H1 (cell line): ENCODE data around the gene MED10. TPM values are rescaled to one million over a fixed set of nuclear protein-coding genes. Genes with fewer than 3 reads are reported as not detected.

ENCODE experiments used
- CTCF ChIA-PET: fragments of 300-600 bp; sonication (Branson Sonifier 250); formaldehyde crosslinking; loops from one replicate; lab custom pipeline; 2021; ENCODE audit not compliant: partially characterized antibody; lab: Charles Lee
- POLR2A ChIA-PET: fragments of 300-600 bp; sonication (Branson Sonifier 250); formaldehyde crosslinking; loops from one replicate; lab custom pipeline; 2021; ENCODE audit warnings: inconsistent platforms; ENCODE audit not compliant: partially characterized antibody; lab: Charles Lee
- DNase-seq, 2 experiments: peaks; one replicate each; pipeline versions ENCODE4 v3.0.0 to v3.0.0-alpha.2; 2010 to 2022; ENCODE audit warnings: low spot score in 2 of 2, low read depth in 1 of 2, mixed read lengths in 1 of 2
- FAIRE-seq: peaks from 2 replicates; lab custom pipeline; 2011; peaks lifted over from hg19 to GRCh38; lab: Jason Lieb, UNC
- H2AFZ ChIP-seq: 2 replicates; pipeline ENCODE4 v1.8.1; 2012; ENCODE audit warnings: low read length, inconsistent platforms
- H2AK5ac ChIP-seq: 2 replicates; pipeline ENCODE4 v1.6.1; 2013; ENCODE audit warnings: low read depth, low read length
- H2BK120ac ChIP-seq: replicated peaks from 2 replicates; pipeline ENCODE3; 2013; ENCODE audit warnings: low read depth, low read length, inconsistent platforms
- H2BK12ac ChIP-seq: 2 replicates; pipeline ENCODE4 v1.6.1; 2013; ENCODE audit warnings: low read depth, low read length
- H2BK15ac ChIP-seq: 2 replicates; pipeline ENCODE4 v1.6.1; 2013; ENCODE audit warnings: low read length
- H2BK20ac ChIP-seq: 2 replicates; pipeline ENCODE4 v1.6.1; 2013; ENCODE audit warnings: low read length
- H2BK5ac ChIP-seq: 2 replicates; pipeline ENCODE4 v1.6.1; 2013; ENCODE audit warnings: low read depth, low read length
- H3K14ac ChIP-seq: 2 replicates; pipeline ENCODE4 v1.6.1; 2013; ENCODE audit warnings: inconsistent platforms; ENCODE audit not compliant: insufficient read length
- H3K18ac ChIP-seq: 2 replicates; pipeline ENCODE4 v1.6.1; 2013; ENCODE audit warnings: low read length; ENCODE audit errors: extremely low read depth
- H3K23ac ChIP-seq: 2 replicates; pipeline ENCODE4 v1.6.1; 2013; ENCODE audit warnings: inconsistent platforms; ENCODE audit not compliant: insufficient read length
- H3K23me2 ChIP-seq: 2 replicates; pipeline ENCODE4 v1.6.1; 2013; ENCODE audit warnings: low read depth, low read length
- H3K27ac ChIP-seq: 2 replicates; pipeline ENCODE4 v1.6.1; 2011; ENCODE audit warnings: low read depth, low read length, inconsistent platforms
- H3K27me3 ChIP-seq, 4 experiments: replicated peaks in 1 of 4; 1 replicate in 1 of 4; 2 replicates in 3 of 4; pipeline versions ENCODE4 v1.6.1 to v1.8.1; 2011 to 2013; ENCODE audit warnings: low read length in 3 of 4, mild to moderate bottlenecking in 3 of 4, inconsistent platforms in 2 of 4, mixed read lengths in 2 of 4, moderate library complexity in 1 of 4; ENCODE audit not compliant: control insufficient read depth in 3 of 4, insufficient read depth in 3 of 4; ENCODE audit errors: extremely low read depth in 1 of 4
- H3K36me3 ChIP-seq, 4 experiments: 2 replicates each; pipeline versions ENCODE4 v1.6.1 to v1.8.1; 2011 to 2013; ENCODE audit warnings: mild to moderate bottlenecking in 4 of 4, low read length in 3 of 4, moderate library complexity in 2 of 4, control low read depth in 1 of 4, inconsistent platforms in 1 of 4; ENCODE audit not compliant: insufficient read depth in 4 of 4, control insufficient read depth in 2 of 4
- H3K4ac ChIP-seq: replicated peaks from 2 replicates; pipeline ENCODE3; 2013; ENCODE audit warnings: low read length, low read depth, mixed read lengths, inconsistent platforms; ENCODE audit not compliant: insufficient read length
- H3K4me1 ChIP-seq, 4 experiments: replicated peaks in 1 of 4; 1 replicate in 1 of 4; 2 replicates in 3 of 4; pipeline versions ENCODE4 v1.6.1 to v1.8.1; 2011 to 2013; ENCODE audit warnings: low read length in 3 of 4, inconsistent platforms in 2 of 4, mixed read lengths in 1 of 4; ENCODE audit not compliant: insufficient read depth in 4 of 4, control insufficient read depth in 3 of 4
- H3K4me2 ChIP-seq, 2 experiments: 2 replicates each; pipeline versions ENCODE4 v1.6.1 to v1.8.1; 2011 to 2013; ENCODE audit warnings: low read depth in 2 of 2, low read length in 2 of 2, control low read depth in 1 of 2, inconsistent platforms in 1 of 2, mild to moderate bottlenecking in 1 of 2; ENCODE audit not compliant: insufficient read depth in 1 of 2
- H3K4me3 ChIP-seq, 4 experiments: fragments of 200-600, 300-600 bp in 1 of 4; sonication (generic), shearing (Covaris generic), sonication (Bioruptor Twin) in 1 of 4; 2 replicates each; pipeline versions ENCODE4 v1.5.1 to v1.8.1; 2011 to 2016; ENCODE audit warnings: low read length in 4 of 4, low read depth in 3 of 4, control low read depth in 2 of 4, inconsistent platforms in 2 of 4, mild to moderate bottlenecking in 2 of 4, mixed read lengths in 1 of 4, moderate library complexity in 1 of 4; ENCODE audit not compliant: insufficient read depth in 2 of 4; ENCODE audit errors: extremely low read depth in 1 of 4
- H3K56ac ChIP-seq: replicated peaks from 2 replicates; pipeline ENCODE3; 2013; ENCODE audit warnings: low read depth, mild to moderate bottlenecking, mixed read lengths, low read length, inconsistent platforms; ENCODE audit not compliant: insufficient read length
- H3K79me1 ChIP-seq: 2 replicates; pipeline ENCODE4 v1.6.1; 2013; ENCODE audit warnings: low read depth, low read length, control low read depth
- H3K79me2 ChIP-seq, 2 experiments: 2 replicates each; pipeline versions ENCODE4 v1.6.1 to v1.8.1; 2012 to 2013; ENCODE audit warnings: low read length in 2 of 2, mild to moderate bottlenecking in 2 of 2, inconsistent platforms in 1 of 2; ENCODE audit not compliant: insufficient read depth in 2 of 2, control insufficient read depth in 1 of 2
- H3K9ac ChIP-seq, 4 experiments: replicated peaks in 1 of 4; 1 replicate in 1 of 4; 2 replicates in 3 of 4; pipeline versions ENCODE4 v1.6.1 to v1.8.1; 2011 to 2013; ENCODE audit warnings: low read depth in 3 of 4, low read length in 3 of 4, control low read depth in 2 of 4, mild to moderate bottlenecking in 2 of 4, moderate library complexity in 2 of 4, inconsistent platforms in 1 of 4; ENCODE audit errors: extremely low read depth in 1 of 4
- H3K9me3 ChIP-seq, 2 experiments: 2 replicates each; pipeline versions ENCODE4 v1.6.1 to v1.8.1; 2012 to 2013; ENCODE audit warnings: mild to moderate bottlenecking in 2 of 2, moderate library complexity in 2 of 2, control low read depth in 1 of 2, inconsistent platforms in 1 of 2, low read depth in 1 of 2, low read length in 1 of 2, mixed read lengths in 1 of 2; ENCODE audit not compliant: insufficient read depth in 2 of 2
- H4K20me1 ChIP-seq, 2 experiments: replicated peaks in 1 of 2; 2 replicates each; pipeline versions ENCODE3 to v1.8.1; 2011 to 2013; ENCODE audit warnings: inconsistent platforms in 2 of 2, low read length in 2 of 2, mild to moderate bottlenecking in 1 of 2; ENCODE audit not compliant: insufficient read depth in 2 of 2, control insufficient read depth in 1 of 2
- H4K5ac ChIP-seq: 2 replicates; pipeline ENCODE4 v1.6.1; 2013; ENCODE audit warnings: low read length, low read depth, mixed read lengths, inconsistent platforms; ENCODE audit not compliant: insufficient read length
- H4K8ac ChIP-seq: 2 replicates; pipeline ENCODE4 v1.8.0; 2013; ENCODE audit warnings: mild to moderate bottlenecking, moderate library complexity, low read length, inconsistent platforms; ENCODE audit not compliant: insufficient read depth; ENCODE audit errors: extremely low read depth
- H4K91ac ChIP-seq: replicated peaks from 2 replicates; pipeline ENCODE3; 2013; ENCODE audit warnings: low read length, mixed read lengths, inconsistent platforms; ENCODE audit not compliant: insufficient read length
- BRCA1 ChIP-seq: IDR thresholded peaks from 2 replicates; pipeline ENCODE4 v1.6.1; 2012; ENCODE audit warnings: low read depth, low read length, improper control_type of control experiment
- CHD2 ChIP-seq: IDR thresholded peaks from 2 replicates; pipeline ENCODE4 v1.6.1; 2012; ENCODE audit warnings: low read length, improper control_type of control experiment
- EP300 ChIP-seq, 2 experiments: IDR thresholded peaks; 1 replicate in 1 of 2; 2 replicates in 1 of 2; pipeline ENCODE4 v1.6.1; 2011 to 2012; ENCODE audit warnings: low read depth in 2 of 2, low read length in 2 of 2, mild to moderate bottlenecking in 2 of 2, borderline replicate concordance in 1 of 2, inconsistent platforms in 1 of 2, moderate library complexity in 1 of 2
- GABPA ChIP-seq: IDR thresholded peaks from 2 replicates; pipeline ENCODE4 v1.6.1; 2011; ENCODE audit warnings: mild to moderate bottlenecking, low read length, moderate library complexity, borderline replicate concordance; ENCODE audit not compliant: insufficient read depth
- HDAC2 ChIP-seq, 2 experiments: fragments of 300-600 bp in 1 of 2; sonication (generic) in 1 of 2; IDR thresholded peaks; 2 replicates each; pipeline ENCODE4 v1.6.1; 2011 to 2012; ENCODE audit warnings: low read depth in 2 of 2, low read length in 2 of 2, mild to moderate bottlenecking in 2 of 2, moderate library complexity in 2 of 2, borderline replicate concordance in 1 of 2, inconsistent platforms in 1 of 2
- KDM1A ChIP-seq: fragments of 200-600, 300-600 bp; sonication (generic); IDR thresholded peaks from 2 replicates; pipeline ENCODE4 v1.7.1; 2016; ENCODE audit warnings: mild to moderate bottlenecking, low read length, borderline replicate concordance
- TCF12 ChIP-seq: IDR thresholded peaks from 2 replicates; pipeline ENCODE4 v1.6.1; 2011; ENCODE audit warnings: low read depth, mild to moderate bottlenecking, low read length
- WGBS, 2 experiments: shearing (Covaris generic) in 1 of 2; methylation state at CpG; one replicate each; pipeline versions ENCODE4 v1.1.6 to v1.1.7; 2013 to 2015; ENCODE audit warnings: low lambda C conversion rate in 2 of 2, mixed read lengths in 2 of 2, inconsistent platforms in 1 of 2, low coverage in 1 of 2, missing lambda C conversion rate in 1 of 2; ENCODE audit not compliant: insufficient replicate concordance in 2 of 2, insufficient coverage in 1 of 2, insufficient read length in 1 of 2; ENCODE audit errors: extremely low coverage in 1 of 2, missing lambda C conversion rate in 1 of 2; 5-methylcytosine and 5-hydroxymethylcytosine counted together
- polyA plus RNA-seq, 7 experiments: library from polyadenylated mRNA; depleted of rRNA in 3 of 7; stranded (reverse) in 5 of 7; unstranded in 2 of 7; fragments of >200 nt in 5 of 7; fragments of 200-250 nt in 2 of 7; gene quantifications; 1 replicate in 5 of 7; 2 replicates in 1 of 7; 4 replicates in 1 of 7; pipeline versions ENCODE4 v1.2.1 to v1.2.3, GENCODE V29; 2011 to 2013; ENCODE audit warnings: missing spikeins in 2 of 7, mixed read lengths in 2 of 7
- total RNA-seq: library from RNA; stranded (reverse); fragmentation: NEBNext Ultra II Directional; extraction: Animal tissue kit (Norgen Biotek cat#: 25700); gene quantifications from 2 replicates; pipeline ENCODE4 v1.2.1, GENCODE V29; 2021
- TF ChIP-seq, protein P1 (sequence below): IDR thresholded peaks from 2 replicates; pipeline ENCODE4 v1.6.1; 2012; ENCODE audit warnings: inconsistent platforms

The MED10 gene
- total and polyA plus RNA-seq, 2 of the 8 experiments (the other 6 are each of a cell fraction or from before 2014, with no cell fraction given), result 20.1 to 23.2 TPM

DNA sequence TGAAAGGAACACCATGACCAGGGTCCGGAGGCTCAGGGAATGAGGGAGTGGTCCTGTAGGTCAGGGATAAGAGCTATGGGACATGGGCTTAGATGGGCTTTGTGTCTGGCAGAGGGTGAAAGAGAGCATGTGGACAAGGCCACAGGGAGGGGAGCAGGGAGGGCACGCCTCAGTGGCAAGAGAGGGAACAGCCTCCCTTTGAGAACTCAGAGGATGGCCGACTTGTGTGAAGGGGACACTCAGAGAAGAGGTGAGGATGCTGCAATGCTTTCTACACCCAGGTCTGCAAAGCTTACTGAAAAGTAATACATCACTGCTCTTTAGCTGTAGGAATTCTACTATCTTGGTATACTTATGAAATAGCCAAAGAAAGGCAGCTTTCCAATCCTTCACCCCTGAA is 23.5 kb downstream of the MED10 start:
- Histone ChIP-seq H3K27me3 (no peaks in the 10 kb centered on the region; a peak in 1 of 7 replicates), H2BK20ac (no peak overlapping the region), H3K23ac (no peak overlapping the region), H2AK5ac (no peak overlapping the region), H3K18ac (no peak overlapping the region), H3K56ac (no peak overlapping the region), H4K5ac (no peak overlapping the region), H3K9ac (no peak overlapping the region), H3K23me2 (no peaks in the 10 kb centered on the region), H3K4me2 (no peak overlapping the region), H4K91ac (no peak overlapping the region), H3K14ac (no peak overlapping the region), H3K4ac (no peak overlapping the region), H4K20me1 (no peaks in the 10 kb centered on the region), H2AFZ (no peak overlapping the region), H2BK5ac (no peak overlapping the region), H2BK12ac (no peak overlapping the region), H2BK120ac (no peak overlapping the region), H2BK15ac (no peak overlapping the region), H3K79me1 (no peaks in the 10 kb centered on the region), H3K79me2 (no peaks in the 10 kb centered on the region), H3K9me3 (no peaks in the 10 kb centered on the region), H3K36me3 (no peaks in the 10 kb centered on the region), H3K27ac (no peak overlapping the region), H3K4me1 (peaks cover 0 to 7% (median under 1%) of the 10 kb centered on the region in 4 experiments; a peak in 2 of 7 replicates), H3K4me3 (no peak overlapping the region), H4K8ac (no peak overlapping the region)
- WGBS, 2 experiments, result 79% methylated on average over 3 of the region's 3 CpGs; no CpG with 5 or more reads in 1 of the 2 experiments
- TF ChIP-seq KDM1A (no peak), HDAC2 (IDR thresholded peaks at IDR 0.05; ENCODE audit: borderline replicate concordance in 1 of 2, low read depth in 2 of 2, low read length in 2 of 2) (no peak), TCF12 (no peak), EP300 (IDR thresholded peaks at IDR 0.05; ENCODE audit: borderline replicate concordance in 1 of 2, low read depth in 2 of 2, low read length in 2 of 2) (no peak), CHD2 (no peak), GABPA (no peak), BRCA1 (no peak)
- TF ChIP-seq, protein P1, sequence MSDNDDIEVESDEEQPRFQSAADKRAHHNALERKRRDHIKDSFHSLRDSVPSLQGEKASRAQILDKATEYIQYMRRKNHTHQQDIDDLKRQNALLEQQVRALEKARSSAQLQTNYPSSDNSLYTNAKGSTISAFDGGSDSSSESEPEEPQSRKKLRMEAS, result no peak
- DNase-seq (no peak), FAIRE-seq (no peak)
- ChIA-PET POLR2A (interaction anchor here (1.2 kb wide), 1 partner anchor 10 kb away, joined by 3 read pairs; no protein-coding TSS in a partner anchor), CTCF (interaction anchor here (0.8 to 1.6 kb wide), 2 partner anchors 13 to 17 kb away, joined by 3 read pairs; no protein-coding TSS in a partner anchor)
